Measurements from ENCODE around the gene ATOH8.

ATOH8 gene

GRCh38 chr2:85786865-85787264, 33.1 kb downstream of the ATOH8 start:
- no peak for DNase-seq (ENCODE audit: low spot score)

GRCh38 chr2:85787282-85787980, 33.6 kb downstream of the ATOH8 start:
- DNase-seq (ENCODE audit: low spot score): no peak

- no peak for DNase-seq (ENCODE audit: low spot score)
These were observed 34.2 kb downstream of the ATOH8 start for GRCh38 chr2:85787981-85788340.

GRCh38 chr2:85788603-85789002, 34.8 kb downstream of the ATOH8 start:
- no peak for DNase-seq (ENCODE audit: low spot score)

- DNase-seq (ENCODE audit: low spot score): no peak
These were observed 35.5 kb downstream of the ATOH8 start for GRCh38 chr2:85789271-85789670.

- DNase-seq (ENCODE audit: low spot score): no peak
These were observed 36.2 kb downstream of the ATOH8 start for GRCh38 chr2:85790032-85790431.

- no peak for DNase-seq (ENCODE audit: low spot score)
These were observed 36.9 kb downstream of the ATOH8 start for GRCh38 chr2:85790499-85791188.

- no peak for DNase-seq (ENCODE audit: low spot score)
These were observed 38.1 kb downstream of the ATOH8 start for GRCh38 chr2:85791704-85792565.

- DNase-seq (ENCODE audit: low spot score): no peak
These were observed 39.1 kb downstream of the ATOH8 start for GRCh38 chr2:85792783-85793441.

GRCh38 chr2:85793584-85793983, 39.8 kb downstream of the ATOH8 start:
- DNase-seq (ENCODE audit: low spot score): no peak

GRCh38 chr2:85794038-85794441, 40.2 kb downstream of the ATOH8 start:
- no peak for DNase-seq (ENCODE audit: low spot score)

GRCh38 chr2:85794491-85795121, 40.8 kb downstream of the ATOH8 start:
- DNase-seq (ENCODE audit: low spot score): no peak

- no peak for DNase-seq (ENCODE audit: low spot score)
These were observed 41.7 kb downstream of the ATOH8 start for GRCh38 chr2:85795331-85796045.

GRCh38 chr2:85796046-85796340, 42.2 kb downstream of the ATOH8 start:
- no peak for DNase-seq (ENCODE audit: low spot score)

GRCh38 chr2:85796341-85797262, 42.8 kb downstream of the ATOH8 start:
- DNase-seq (ENCODE audit: low spot score): no peak

GRCh38 chr2:85797263-85797660, 43.5 kb downstream of the ATOH8 start:
- DNase-seq (ENCODE audit: low spot score): no peak

- no peak for DNase-seq (ENCODE audit: low spot score)
These were observed 44.1 kb downstream of the ATOH8 start for GRCh38 chr2:85797921-85798320.

GRCh38 chr2:85799215-85799956, 45.6 kb downstream of the ATOH8 start:
- no peak for DNase-seq (ENCODE audit: low spot score)

- no peak for DNase-seq (ENCODE audit: low spot score)
These were observed 46.8 kb downstream of the ATOH8 start for GRCh38 chr2:85800586-85800985.

GRCh38 chr2:85801871-85802270, 48.1 kb downstream of the ATOH8 start:
- no peak for DNase-seq (ENCODE audit: low spot score)

Measured in germinal center (tissue), 1 donor.